Mucosa of rectum (tissue), 2 donors: ENCODE results near the gene ARL6IP4.
"Not testable (repeated sequence)": the region's sequence is repeated elsewhere in the genome, so short reads cannot be mapped to it uniquely, and the experiment has no call there.

ENCODE experiments used
- H3K27ac ChIP-seq, 2 donors: one replicate each; pipeline ENCODE4 v1.7.0; 2013; ENCODE audit warnings: inconsistent platforms in 2 of 2, low read depth in 2 of 2, low read length in 2 of 2
- H3K27me3 ChIP-seq, 2 donors: one replicate each; pipeline ENCODE4 v1.7.0; 2013; ENCODE audit warnings: low read length in 2 of 2; ENCODE audit not compliant: control insufficient read depth in 2 of 2, insufficient read depth in 2 of 2
- H3K36me3 ChIP-seq, 2 donors: one replicate each; pipeline ENCODE4 v1.7.0; 2013; ENCODE audit warnings: low read length in 2 of 2; ENCODE audit not compliant: control insufficient read depth in 2 of 2, insufficient read depth in 2 of 2
- H3K4me1 ChIP-seq, 2 donors: one replicate each; pipeline ENCODE4 v1.7.0; 2013; ENCODE audit warnings: low read length in 2 of 2, mild to moderate bottlenecking in 1 of 2; ENCODE audit not compliant: control insufficient read depth in 2 of 2, insufficient read depth in 2 of 2
- H3K4me3 ChIP-seq, 2 donors: one replicate each; pipeline ENCODE4 v1.7.0; 2013; ENCODE audit warnings: low read length in 2 of 2
- H3K9ac ChIP-seq, 2 donors: one replicate each; pipeline ENCODE4 v1.7.0; 2013; ENCODE audit warnings: low read length in 2 of 2, low read depth in 1 of 2, mild to moderate bottlenecking in 1 of 2
- H3K9me3 ChIP-seq, 2 donors: one replicate each; pipeline ENCODE4 v1.7.0; 2013; ENCODE audit warnings: low read length in 2 of 2; ENCODE audit not compliant: control insufficient read depth in 2 of 2
- donor health status: healthy.
- donor health status: Normal muscosa, but diverticular disease.

The ARL6IP4 gene

GRCh38 chr12:123010110-123010509 is 29.6 kb downstream of the ARL6IP4 start:
- no peaks in the 10 kb centered on the region for H3K9me3 ChIP-seq
- no peak overlapping the region for H3K4me3 ChIP-seq
- no peak overlapping the region for H3K27ac ChIP-seq
- peaks cover 7 to 15% of the 10 kb centered on the region in 2 donors for H3K36me3 ChIP-seq
- no peak overlapping the region for H3K9ac ChIP-seq
- H3K4me1 ChIP-seq: no peaks in the 10 kb centered on the region
- H3K27me3 ChIP-seq: no peaks in the 10 kb centered on the region

- Histone ChIP-seq H3K9ac (no peak overlapping the region), H3K36me3 (peaks cover 7 to 15% of the 10 kb centered on the region in 2 donors), H3K4me3 (no peak overlapping the region)
These were observed 30.2 kb downstream of the ARL6IP4 start for GRCh38 chr12:123010681-123011080.

GRCh38 chr12:123011701-123012100 is 31.2 kb downstream of the ARL6IP4 start:
- Histone ChIP-seq H3K4me3 (no peak overlapping the region), H3K9me3 (no peaks in the 10 kb centered on the region), H3K4me1 (no peaks in the 10 kb centered on the region), H3K9ac (no peak overlapping the region), H3K27ac (no peak overlapping the region), H3K27me3 (no peaks in the 10 kb centered on the region), H3K36me3 (peaks cover 7 to 15% of the 10 kb centered on the region in 2 donors)

More at GRCh38 chr12:123010681-123011080, 30.2 kb downstream of the ARL6IP4 start:
- Histone ChIP-seq H3K4me1 (no peaks in the 10 kb centered on the region), H3K27ac (no peak overlapping the region), H3K9me3 (no peaks in the 10 kb centered on the region), H3K27me3 (no peaks in the 10 kb centered on the region)

GRCh38 chr12:123013185-123014095 is 33.0 kb downstream of the ARL6IP4 start:
- peaks cover 7 to 8% of the 10 kb centered on the region in 2 donors for H3K36me3 ChIP-seq
- no peak overlapping the region for H3K9ac ChIP-seq
- H3K4me1 ChIP-seq: no peaks in the 10 kb centered on the region
- no peak overlapping the region for H3K27ac ChIP-seq
- H3K4me3 ChIP-seq: no peak overlapping the region
- H3K27me3 ChIP-seq: no peaks in the 10 kb centered on the region
- H3K9me3 ChIP-seq: no peaks in the 10 kb centered on the region

GRCh38 chr12:123014473-123014872 is 34.0 kb downstream of the ARL6IP4 start:
- not testable (repeated sequence) for H3K4me1 ChIP-seq, H3K9ac ChIP-seq, H3K27ac ChIP-seq, H3K36me3 ChIP-seq, H3K27me3 ChIP-seq, H3K4me3 ChIP-seq, H3K9me3 ChIP-seq

- no peak overlapping the region for H3K9ac ChIP-seq
- no peaks in the 10 kb centered on the region for H3K4me1 ChIP-seq
- no peak overlapping the region for H3K27ac ChIP-seq
- no peaks in the 10 kb centered on the region for H3K27me3 ChIP-seq
- H3K36me3 ChIP-seq: no peaks in the 10 kb centered on the region
- H3K4me3 ChIP-seq: no peak overlapping the region
- H3K9me3 ChIP-seq: no peaks in the 10 kb centered on the region
These were observed 37.3 kb downstream of the ARL6IP4 start for GRCh38 chr12:123017753-123018152.

GRCh38 chr12:123019841-123020138 is 39.3 kb downstream of the ARL6IP4 start:
- Histone ChIP-seq H3K4me1 (peaks cover 0 to 4% of the 10 kb centered on the region in 2 donors), H3K9me3 (no peaks in the 10 kb centered on the region), H3K27ac (no peak overlapping the region), H3K4me3 (no peak overlapping the region), H3K27me3 (no peaks in the 10 kb centered on the region), H3K9ac (no peak overlapping the region), H3K36me3 (no peaks in the 10 kb centered on the region)

- H3K4me1 ChIP-seq: peaks cover 0 to 7% of the 10 kb centered on the region in 2 donors
- no peaks in the 10 kb centered on the region for H3K9me3 ChIP-seq
- H3K4me3 ChIP-seq: no peak overlapping the region
- no peaks in the 10 kb centered on the region for H3K27me3 ChIP-seq
- H3K36me3 ChIP-seq: no peaks in the 10 kb centered on the region
- H3K9ac ChIP-seq: no peak overlapping the region
- H3K27ac ChIP-seq: no peak overlapping the region
These were observed 41.5 kb downstream of the ARL6IP4 start for GRCh38 chr12:123021688-123022604.

- no peaks in the 10 kb centered on the region for H3K27me3 ChIP-seq
- H3K9me3 ChIP-seq: no peaks in the 10 kb centered on the region
- no peak overlapping the region for H3K4me3 ChIP-seq
- H3K27ac ChIP-seq: no peak overlapping the region
- H3K9ac ChIP-seq: no peak overlapping the region
- H3K36me3 ChIP-seq: peaks cover 0 to 5% of the 10 kb centered on the region in 2 donors
- peaks cover 0 to 7% of the 10 kb centered on the region in 2 donors for H3K4me1 ChIP-seq
These were observed 42.4 kb downstream of the ARL6IP4 start for GRCh38 chr12:123022846-123023245.

GRCh38 chr12:123024819-123025391 is 44.4 kb downstream of the ARL6IP4 start:
- Histone ChIP-seq H3K36me3 (peaks cover 0 to 9% of the 10 kb centered on the region in 2 donors), H3K4me1 (peaks cover 0 to 7% of the 10 kb centered on the region in 2 donors), H3K27ac (no peak overlapping the region), H3K27me3 (no peaks in the 10 kb centered on the region), H3K9me3 (no peaks in the 10 kb centered on the region), H3K9ac (no peak overlapping the region), H3K4me3 (no peak overlapping the region)
